HG03095 (cell line): ENCODE results near the gene ACER1.
A peak's percentile ranks its signal among the peaks of the same experiment; 100 is the strongest.
"Not testable (repeated sequence)": the region's sequence is repeated elsewhere in the genome, so short reads cannot be mapped to it uniquely, and the experiment has no call there.

ENCODE experiments used
- ATAC-seq: cut with Tn5 transposase; IDR thresholded peaks from one replicate; pipeline ENCODE4 v1.9.1; 2021; ENCODE audit warnings: moderate library complexity; ENCODE audit not compliant: unreplicated experiment

The ACER1 gene

GRCh38 chr19:6288737-6289136 lies 44.7 kb downstream of the ACER1 start:
- ATAC-seq = no peak

- ATAC-seq = no peak
These were observed 46.0 kb downstream of the ACER1 start for GRCh38 chr19:6287269-6287885.

GRCh38 chr19:6286676-6287075 lies 46.7 kb downstream of the ACER1 start:
- no peak for ATAC-seq

- not testable (repeated sequence) for ATAC-seq
These were observed 51.0 kb downstream of the ACER1 start for GRCh38 chr19:6282393-6282792.

GRCh38 chr19:6279931-6280591 lies 53.4 kb downstream of the ACER1 start, which contains the start of gene MLLT1:
Gene MLLT1 (minus strand): TSS chr19:6279975. CDS start chr19:6279784, 191 bp downstream.
- ATAC-seq = peak; percentile 71

GRCh38 chr19:6279620-6279930 lies 53.8 kb downstream of the ACER1 start:
- no peak for ATAC-seq

- ATAC-seq = no peak
These were observed 54.4 kb downstream of the ACER1 start for GRCh38 chr19:6278740-6279619.

- no peak for ATAC-seq
These were observed 55.4 kb downstream of the ACER1 start for GRCh38 chr19:6278051-6278450.

GRCh38 chr19:6276447-6276846 lies 57.0 kb downstream of the ACER1 start:
- ATAC-seq = no peak

- ATAC-seq = no peak
These were observed 58.2 kb downstream of the ACER1 start for GRCh38 chr19:6275170-6275744.

- ATAC-seq = no peak
These were observed 58.7 kb downstream of the ACER1 start for GRCh38 chr19:6274756-6275155.

GRCh38 chr19:6273701-6274601 lies 59.5 kb downstream of the ACER1 start:
- no peak for ATAC-seq

GRCh38 chr19:6272913-6273600 lies 60.4 kb downstream of the ACER1 start:
- ATAC-seq = no peak

GRCh38 chr19:6272411-6272791 lies 61.0 kb downstream of the ACER1 start:
- ATAC-seq = no peak

GRCh38 chr19:6271721-6272410 lies 61.5 kb downstream of the ACER1 start:
- no peak for ATAC-seq

GRCh38 chr19:6271251-6271650 lies 62.2 kb downstream of the ACER1 start:
- ATAC-seq = no peak

GRCh38 chr19:6270822-6271221 lies 62.6 kb downstream of the ACER1 start:
- no peak for ATAC-seq

GRCh38 chr19:6270076-6270745 lies 63.2 kb downstream of the ACER1 start:
- no peak for ATAC-seq
